ENCODE measurements around the gene EGLN3. TPM values are rescaled to one million over a fixed set of nuclear protein-coding genes. Genes with fewer than 3 reads are reported as not detected.

EGLN3 gene
- total RNA-seq, 1 donor, result 0.86 TPM

DNA sequence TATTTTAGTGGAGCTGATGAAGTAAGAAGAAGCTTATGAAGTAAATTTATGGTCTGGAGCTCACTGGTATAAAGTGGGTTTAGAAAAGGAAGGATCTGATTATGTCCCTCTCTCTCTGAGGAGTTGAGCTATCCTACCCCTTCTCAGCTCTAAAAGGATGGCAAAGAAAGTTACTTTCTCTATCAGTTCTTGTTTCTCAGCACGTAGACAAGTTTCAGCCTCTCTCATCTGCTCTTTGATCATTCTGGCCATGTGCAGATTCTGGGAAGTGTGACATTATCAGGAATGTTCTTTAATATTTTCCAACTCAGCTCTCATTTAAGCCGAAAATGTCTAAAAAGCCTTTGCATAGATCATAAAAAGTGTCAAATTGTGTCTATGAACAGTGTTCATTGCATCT, 5.8 kb upstream of the EGLN3 start:
- no peak for DNase-seq (ENCODE audit: low read depth)
- TF ChIP-seq CTCF (IDR thresholded peaks at IDR 0.05; ENCODE audit: insufficient read depth, low read depth, low read length), result no peak

GRCh38 chr14:33954016-33954598, 3.2 kb upstream of the EGLN3 start:
- no peak overlapping the region for H3K4me3 ChIP-seq (ENCODE audit: low read depth, low read length)
- no peak for TF ChIP-seq CTCF (IDR thresholded peaks at IDR 0.05; ENCODE audit: insufficient read depth, low read depth, low read length)
- no peak for DNase-seq (ENCODE audit: low read depth)

More for the DNA sequence above, 5.8 kb upstream of the EGLN3 start:
- H3K4me3 ChIP-seq (ENCODE audit: low read depth, low read length), result no peak overlapping the region

GRCh38 chr14:33952541-33952940, 1.7 kb upstream of the EGLN3 start:
- DNase-seq (ENCODE audit: low read depth), result no peak
- TF ChIP-seq CTCF (IDR thresholded peaks at IDR 0.05; ENCODE audit: insufficient read depth, low read depth, low read length), result no peak
- no peak overlapping the region for H3K4me3 ChIP-seq (ENCODE audit: low read depth, low read length)

DNA sequence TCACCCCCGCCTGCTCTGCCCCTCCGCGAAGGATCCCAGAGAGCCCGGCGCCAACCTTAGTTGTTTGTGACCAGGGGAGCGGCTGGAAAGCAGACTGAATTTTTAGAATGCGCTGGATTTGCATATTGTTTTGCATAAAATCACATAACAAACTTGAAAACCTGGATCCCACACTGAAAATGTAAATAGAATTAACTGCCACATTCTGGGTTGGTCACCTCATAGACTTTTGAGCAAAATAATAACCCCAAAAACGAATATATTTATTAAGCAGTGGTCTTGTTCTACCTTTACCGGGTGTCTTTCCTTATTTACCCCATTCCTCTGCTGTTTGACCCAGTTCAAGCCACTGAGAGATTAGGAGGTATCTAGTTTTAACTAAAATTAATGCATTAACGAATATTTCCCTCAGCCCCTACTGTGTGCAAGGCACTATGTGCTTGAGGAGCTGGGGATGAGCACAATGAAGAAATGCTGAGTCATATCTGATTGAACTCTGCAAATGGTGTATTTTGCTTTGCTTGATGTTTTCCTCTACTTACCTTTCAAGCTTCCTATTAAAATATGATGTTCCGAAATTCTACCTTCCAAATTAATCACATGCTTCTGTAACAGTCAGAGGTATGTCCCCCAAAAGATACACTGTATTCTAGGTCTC, 438 bp upstream of the EGLN3 start:
- no peak for DNase-seq (ENCODE audit: low read depth)
- TF ChIP-seq CTCF (IDR thresholded peaks at IDR 0.05; ENCODE audit: insufficient read depth, low read depth, low read length), result no peak
- H3K4me3 ChIP-seq (ENCODE audit: low read depth, low read length), result peak overlapping the region; percentile 66

DNA sequence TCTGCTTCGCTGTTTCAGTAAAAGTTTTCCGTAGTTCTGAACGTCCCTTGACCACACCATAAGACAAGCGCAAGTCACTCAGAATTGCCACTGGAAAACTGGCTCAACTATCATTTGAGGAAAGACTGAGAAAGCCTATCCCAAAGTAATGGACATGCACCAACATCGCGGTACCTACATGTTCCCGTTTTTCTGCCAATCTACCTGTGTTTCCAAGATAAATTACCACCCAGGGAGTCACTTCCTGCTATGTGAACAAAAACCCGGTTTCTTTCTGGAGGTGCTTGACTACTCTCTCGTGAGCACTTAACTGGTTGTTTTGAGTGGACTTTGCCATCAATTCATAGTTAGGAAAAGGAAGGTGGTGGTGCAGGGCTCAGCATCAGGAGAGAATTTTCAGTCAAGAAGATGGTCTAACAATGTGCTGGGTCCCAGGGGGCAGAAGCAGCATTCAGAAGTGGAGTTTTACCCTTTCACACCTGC, 1.4 kb downstream of the EGLN3 start:
- no peak for DNase-seq (ENCODE audit: low read depth)

GRCh38 chr14:33948869-33949408, 1.9 kb downstream of the EGLN3 start:
- H3K4me3 ChIP-seq (ENCODE audit: low read depth, low read length), result no peak overlapping the region
- TF ChIP-seq CTCF (IDR thresholded peaks at IDR 0.05; ENCODE audit: insufficient read depth, low read depth, low read length), result no peak
- DNase-seq (ENCODE audit: low read depth), result no peak

More for the DNA sequence above, 1.4 kb downstream of the EGLN3 start:
- no peak for TF ChIP-seq CTCF (IDR thresholded peaks at IDR 0.05; ENCODE audit: insufficient read depth, low read depth, low read length)
- no peak overlapping the region for H3K4me3 ChIP-seq (ENCODE audit: low read depth, low read length)

Data from fibroblast of villous mesenchyme (primary cell).